Caki2 (cell line): Measurements from ENCODE around the gene CRY2. TPM values are rescaled to one million over a fixed set of nuclear protein-coding genes. Genes with fewer than 3 reads are reported as not detected.
"Not testable (repeated sequence)": the region's sequence is repeated elsewhere in the genome, so short reads cannot be mapped to it uniquely, and the experiment has no call there.

ENCODE experiments used
- DNase-seq: peaks from one replicate; pipeline ENCODE4 v3.0.0-alpha.2; 2015; ENCODE audit warnings: low read depth
- in situ Hi-C: cut with HindIII; loops from 2 replicates; pipeline ENCODE4 v1.10.0; 2016; ENCODE audit warnings: low sequenced_read_pairs, low pct_unique_long_range_greater_than_20kb, mixed read lengths
- total RNA-seq: library from RNA; depleted of rRNA; stranded (reverse); fragments of >200 nt; shearing (Covaris generic); gene quantifications from 2 replicates; pipeline ENCODE4 v1.2.3, GENCODE V29; 2014; ENCODE audit warnings: low replicate concordance

The CRY2 gene
- total RNA-seq, 1 experiment from 2014 or later, result 6.9 TPM

DNA sequence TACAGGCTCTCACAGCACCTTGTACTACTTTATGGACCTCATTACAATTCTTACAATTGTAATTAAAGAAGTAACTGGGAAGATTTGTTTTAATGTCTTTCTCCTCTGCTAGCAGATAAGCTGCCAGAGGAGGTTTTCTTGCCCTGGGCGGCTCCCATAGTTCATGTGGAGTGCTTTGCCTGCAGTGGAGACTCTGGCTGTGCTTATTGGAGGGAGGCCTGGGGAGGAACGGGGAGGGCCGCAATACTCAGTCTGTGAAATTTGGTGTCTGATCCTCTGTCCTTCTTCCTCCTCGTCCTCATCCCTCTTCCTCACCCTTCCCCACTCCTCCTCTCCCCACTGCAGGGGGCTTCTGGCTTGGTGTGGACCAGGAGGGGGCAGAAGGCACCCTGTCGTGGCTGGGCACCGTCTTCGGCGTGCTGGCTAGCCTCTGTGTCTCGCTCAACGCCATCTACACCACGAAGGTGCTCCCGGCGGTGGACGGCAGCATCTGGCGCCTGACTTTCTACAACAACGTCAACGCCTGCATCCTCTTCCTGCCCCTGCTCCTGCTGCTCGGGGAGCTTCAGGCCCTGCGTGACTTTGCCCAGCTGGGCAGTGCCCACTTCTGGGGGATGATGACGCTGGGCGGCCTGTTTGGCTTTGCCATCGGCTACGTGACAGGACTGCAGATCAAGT is 36.7 kb upstream of the CRY2 start:
- DNase-seq, result no peak
- in situ Hi-C loops, result no loop called here

DNA sequence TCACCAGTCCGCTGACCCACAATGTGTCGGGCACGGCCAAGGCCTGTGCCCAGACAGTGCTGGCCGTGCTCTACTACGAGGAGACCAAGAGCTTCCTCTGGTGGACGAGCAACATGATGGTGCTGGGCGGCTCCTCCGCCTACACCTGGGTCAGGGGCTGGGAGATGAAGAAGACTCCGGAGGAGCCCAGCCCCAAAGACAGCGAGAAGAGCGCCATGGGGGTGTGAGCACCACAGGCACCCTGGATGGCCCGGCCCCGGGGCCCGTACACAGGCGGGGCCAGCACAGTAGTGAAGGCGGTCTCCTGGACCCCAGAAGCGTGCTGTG is 36.2 kb upstream of the CRY2 start:
- in situ Hi-C loops, result no loop called here
- no peak for DNase-seq

DNA sequence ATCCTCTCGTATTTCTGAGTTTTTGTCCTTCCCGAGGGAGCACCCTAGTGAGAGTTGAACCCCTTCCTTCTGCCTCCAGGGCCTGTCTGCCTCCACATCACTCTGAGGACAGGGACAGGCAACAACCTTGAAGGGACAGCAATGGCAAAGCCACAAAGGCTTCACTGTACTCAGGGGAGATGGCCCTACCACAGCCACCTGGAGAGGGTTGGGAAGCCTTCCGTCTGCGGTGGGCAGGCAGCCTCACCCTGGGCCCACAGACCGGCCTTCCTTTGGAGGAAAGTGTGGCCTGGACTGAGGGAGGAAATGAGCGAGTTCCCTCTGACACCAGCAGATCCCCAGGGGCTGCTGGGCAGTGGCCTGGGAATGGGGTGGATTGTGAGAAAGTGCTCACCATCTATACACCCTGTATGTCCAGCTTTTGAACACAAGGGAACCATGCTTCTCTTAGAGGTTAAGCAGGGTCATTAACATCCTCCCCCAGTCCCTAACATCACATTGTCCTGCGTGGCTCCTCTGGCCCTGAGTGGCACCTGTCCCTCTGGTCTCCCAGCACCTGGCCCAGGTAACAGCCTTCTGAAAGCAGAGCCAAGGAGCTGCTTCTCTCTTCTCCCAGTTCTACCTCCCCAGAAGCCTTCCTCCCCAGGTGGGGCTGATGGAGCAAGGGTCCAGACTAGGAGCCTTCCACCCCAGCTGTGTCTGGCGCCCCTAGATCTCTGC is 35.5 kb upstream of the CRY2 start:
- in situ Hi-C loops, result no loop called here
- no peak for DNase-seq

DNA sequence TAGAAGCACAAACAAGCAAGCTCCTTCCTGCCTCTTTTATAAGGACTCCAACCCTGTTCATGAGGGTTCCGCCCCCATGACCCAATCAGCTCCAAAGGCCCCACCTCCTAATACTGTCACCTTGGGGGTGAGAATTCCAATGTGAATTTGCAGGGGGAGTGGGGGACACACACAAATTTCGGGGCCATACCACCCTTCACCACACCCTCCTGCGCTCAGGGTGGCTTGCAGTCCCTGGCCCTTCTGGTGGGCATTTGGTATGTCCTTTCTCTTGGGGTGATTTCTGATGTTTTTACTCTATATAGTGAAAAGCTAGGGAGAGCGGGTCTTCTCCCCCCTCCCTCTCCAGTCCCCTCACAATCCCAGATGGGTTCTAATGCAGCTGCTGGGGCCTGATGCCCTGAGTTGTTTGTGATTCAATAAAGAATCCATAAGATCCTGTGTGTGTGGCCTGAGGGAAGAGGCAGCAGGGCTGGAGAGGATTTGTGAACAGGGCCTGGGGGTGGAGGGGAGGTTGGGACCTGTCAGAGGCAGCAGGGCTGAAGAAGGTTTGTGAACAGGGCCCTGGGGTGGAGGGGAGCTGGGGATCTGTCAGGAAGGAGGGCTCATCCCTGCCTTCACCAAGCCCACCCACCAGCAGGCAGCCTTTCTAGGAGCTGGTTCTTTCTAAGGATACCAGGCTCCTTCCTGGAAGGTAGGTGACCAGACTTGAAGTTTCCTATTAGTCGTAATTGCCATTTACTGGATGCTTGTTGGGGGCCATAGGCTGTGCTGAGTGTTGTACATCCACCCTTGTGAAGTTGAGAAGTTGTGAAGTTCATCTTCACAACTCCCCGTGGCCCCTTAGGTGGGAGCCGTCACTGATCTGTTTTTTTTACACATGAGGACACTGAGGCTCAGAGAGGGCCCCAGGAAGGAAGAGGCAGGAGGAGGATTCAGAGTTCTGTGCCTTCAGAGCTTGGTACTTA is 34.4 kb upstream of the CRY2 start:
- in situ Hi-C loops, result no loop called here
- no peak for DNase-seq

DNA sequence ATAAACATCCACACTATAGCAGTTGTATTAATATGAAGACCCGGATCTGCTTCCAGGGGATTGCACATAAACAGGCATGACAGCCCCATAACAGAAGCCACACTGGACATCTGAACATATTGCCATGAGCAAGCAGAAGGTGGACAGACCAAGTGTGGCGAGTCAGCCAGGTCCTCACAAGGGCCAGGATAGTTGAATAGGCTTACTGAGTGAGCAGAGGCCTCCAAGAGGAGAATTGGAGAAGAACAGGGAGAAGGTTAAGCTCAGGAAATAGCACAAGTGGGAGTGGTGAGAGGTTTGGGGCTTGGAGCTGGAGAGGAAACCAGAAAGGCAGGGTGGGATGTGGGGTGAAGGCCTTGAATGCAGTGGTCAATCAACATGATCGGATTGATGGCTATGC is 31.5 kb upstream of the CRY2 start:
- in situ Hi-C loops, result no loop called here
- DNase-seq, result peak; percentile 18

DNA sequence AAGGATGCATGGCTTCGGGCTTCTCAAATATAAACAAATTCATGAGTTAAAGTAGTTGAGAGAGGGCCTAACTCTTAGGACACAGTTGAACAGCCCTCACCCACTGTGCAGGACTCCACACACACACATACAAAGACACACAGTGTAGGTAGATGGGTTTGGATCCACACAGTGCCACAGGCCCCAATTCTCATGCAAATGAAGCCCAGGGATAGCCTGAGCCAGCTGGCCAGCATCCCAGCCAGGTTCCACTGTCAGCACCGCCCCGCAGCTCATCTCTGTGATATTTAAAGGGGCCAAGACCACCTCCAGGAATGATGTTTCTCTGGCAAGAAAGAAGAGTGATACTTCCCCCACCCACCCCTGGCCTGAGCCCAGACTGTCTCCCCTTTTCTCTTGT is 30.7 kb upstream of the CRY2 start:
- in situ Hi-C loops, result no loop called here
- DNase-seq, result no peak

DNA sequence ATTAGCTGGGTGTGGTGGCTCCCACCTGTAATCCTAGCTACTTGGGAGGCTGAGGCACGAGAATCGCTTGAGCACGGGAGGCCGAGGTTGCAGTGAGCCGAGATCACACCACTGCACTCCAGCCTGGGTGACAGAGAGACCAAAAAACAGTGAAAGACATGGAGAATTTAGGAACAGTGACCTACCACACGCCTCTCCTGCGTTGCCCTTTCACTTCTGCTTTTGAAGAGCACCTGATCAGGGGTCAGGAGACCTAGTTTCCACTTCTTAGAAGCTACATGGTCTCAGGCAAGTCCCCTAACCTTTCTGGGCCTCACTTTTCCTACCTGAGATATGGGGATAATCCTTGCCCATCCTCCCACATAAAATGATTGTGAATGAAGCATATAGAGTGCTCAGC is 30.1 kb upstream of the CRY2 start:
- in situ Hi-C loops, result no loop called here

DNA sequence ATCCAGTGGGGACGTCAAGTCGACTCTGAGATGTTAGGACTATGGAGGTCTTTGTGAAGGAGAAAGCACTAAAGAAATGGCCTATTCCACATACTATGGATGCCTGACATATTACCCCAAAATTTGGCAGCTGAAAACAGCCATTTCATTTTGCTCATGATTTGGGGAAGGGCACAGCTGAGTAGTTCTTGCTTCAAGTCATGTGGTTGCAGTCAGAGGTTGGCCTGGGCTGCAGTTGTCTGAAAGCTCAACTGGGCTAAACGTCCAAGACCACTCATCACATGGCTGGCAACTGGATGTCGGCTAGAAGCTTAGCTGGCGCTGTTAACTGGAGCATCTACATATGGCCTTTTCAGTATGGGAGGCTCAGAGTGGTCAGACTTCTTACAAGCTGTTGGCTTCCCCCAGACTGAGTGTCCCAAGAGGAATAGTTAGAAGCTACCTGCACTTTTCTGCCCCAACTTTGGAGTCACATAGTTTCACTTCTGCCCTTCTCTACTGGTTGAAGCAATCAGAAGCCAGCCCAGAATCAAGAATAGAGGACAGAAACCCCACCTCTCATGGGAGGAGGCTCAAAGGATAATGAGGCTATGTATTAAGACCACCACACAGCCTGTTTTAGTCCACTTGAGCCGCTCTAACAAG is 28.2 kb upstream of the CRY2 start:
- no peak for DNase-seq
- in situ Hi-C loops, result no loop called here

More for the DNA sequence above, 30.1 kb upstream of the CRY2 start:
- no peak for DNase-seq

DNA sequence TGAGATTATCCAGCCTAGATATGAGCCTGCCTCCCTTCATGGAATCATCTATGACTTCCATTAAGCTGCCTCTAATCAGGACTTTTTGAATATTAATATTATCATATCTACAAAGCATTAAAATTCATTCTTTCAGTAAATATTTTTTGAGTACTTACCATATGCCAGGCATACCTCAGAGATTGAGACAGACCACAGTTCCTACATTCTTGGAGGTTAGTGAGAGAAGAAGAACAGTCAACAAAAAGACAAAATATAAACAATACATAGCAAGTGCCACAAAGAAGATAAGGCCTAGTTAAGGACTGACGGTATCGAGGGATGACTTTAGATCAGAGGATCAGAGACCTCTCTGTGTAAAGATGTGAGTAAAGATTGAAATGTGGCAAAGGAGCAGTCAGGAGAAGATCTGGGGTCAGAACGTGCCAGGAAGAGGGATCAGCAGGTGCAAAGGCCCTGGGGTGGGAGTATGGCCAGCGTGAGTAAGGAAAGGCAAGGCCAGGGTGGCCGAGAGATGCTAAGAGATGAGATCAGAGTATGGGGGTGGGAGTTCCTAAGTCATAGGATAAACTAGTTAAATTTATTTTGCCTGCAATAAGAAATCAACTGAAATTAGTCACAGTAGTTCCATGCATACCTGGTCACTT is 26.9 kb upstream of the CRY2 start:
- DNase-seq, result no peak
- in situ Hi-C loops, result no loop called here

DNA sequence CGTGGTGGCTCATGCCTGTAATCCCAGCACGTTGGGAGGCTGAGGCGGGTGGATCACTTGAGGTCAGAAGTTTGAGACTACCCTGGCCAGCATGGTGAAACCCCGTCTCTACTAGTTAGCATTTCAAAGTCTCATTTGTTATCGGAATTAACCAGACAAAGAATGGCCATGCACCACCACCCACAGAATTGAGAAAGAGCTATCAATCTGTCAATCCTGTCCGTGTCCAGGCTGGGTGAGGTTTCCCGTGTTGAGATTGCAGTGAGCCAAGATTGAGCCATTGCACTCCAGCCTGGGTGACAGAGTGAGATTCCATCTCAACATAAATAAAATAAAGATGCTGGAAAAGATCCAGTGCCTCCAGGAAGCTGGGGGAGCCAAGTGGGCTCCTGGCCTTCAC is 20.8 kb upstream of the CRY2 start:
- in situ Hi-C loops, result not testable (repeated sequence)

DNA sequence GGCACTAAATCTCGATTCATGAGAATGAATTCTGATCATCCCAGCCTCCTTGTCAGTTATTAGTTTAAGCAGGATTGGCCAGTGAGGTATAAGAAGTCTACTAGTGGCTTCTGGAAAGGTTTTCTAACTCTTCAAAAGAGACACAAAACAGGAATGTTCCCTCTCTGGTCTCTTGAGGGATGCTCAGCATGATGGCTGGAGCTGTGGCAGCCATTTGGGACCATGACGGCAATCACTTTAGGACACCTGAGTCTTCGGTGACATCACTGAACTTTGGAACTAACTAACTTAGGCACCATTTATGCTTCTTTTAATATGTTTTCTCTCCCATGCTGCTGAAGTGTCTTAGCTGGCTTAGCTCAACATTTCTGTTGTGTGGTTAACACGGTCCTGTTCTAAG is 20.2 kb upstream of the CRY2 start:
- no peak for DNase-seq
- in situ Hi-C loops, result no loop called here

More for the DNA sequence above, 20.8 kb upstream of the CRY2 start:
- DNase-seq, result not testable (repeated sequence)

DNA sequence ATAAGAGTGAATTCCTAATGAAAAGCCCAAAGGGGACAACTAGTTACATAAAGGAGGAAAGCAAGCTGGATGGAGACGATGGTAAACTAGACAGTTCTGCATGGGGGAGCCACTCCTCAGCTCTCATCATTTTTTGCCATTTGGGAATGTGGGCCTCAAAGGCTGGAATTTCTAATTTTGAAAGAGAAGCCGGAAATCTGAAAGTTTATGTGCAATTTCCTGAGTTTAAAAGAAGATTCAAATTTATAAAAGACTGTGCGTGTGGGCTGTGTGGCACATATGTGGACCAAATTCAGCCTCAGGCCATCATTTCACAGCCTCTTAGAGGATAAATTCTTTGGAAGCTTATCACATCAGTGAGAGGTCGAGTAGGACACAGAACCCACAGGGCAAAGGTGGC is 18.3 kb upstream of the CRY2 start:
- no peak for DNase-seq
- in situ Hi-C loops, result no loop called here

DNA sequence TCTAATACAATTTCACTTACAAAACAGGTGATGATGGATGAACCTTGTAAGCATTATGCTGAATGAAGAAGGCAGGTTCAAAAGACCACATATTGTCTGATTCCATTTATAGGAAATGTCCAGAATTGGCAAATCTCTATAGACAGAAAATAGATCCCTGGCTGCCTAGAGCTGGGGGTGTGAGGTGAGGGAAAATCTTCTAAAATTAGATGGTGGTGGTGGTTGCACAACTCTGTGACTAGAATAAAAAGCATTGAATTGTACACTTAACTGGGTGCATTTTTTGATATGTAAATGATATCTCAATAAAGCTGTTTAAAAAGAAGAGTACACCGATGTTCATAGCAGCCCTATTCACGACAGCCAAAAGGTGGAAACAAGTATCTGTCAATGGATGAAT is 16.7 kb upstream of the CRY2 start:
- in situ Hi-C loops, result no loop called here
- no peak for DNase-seq

DNA sequence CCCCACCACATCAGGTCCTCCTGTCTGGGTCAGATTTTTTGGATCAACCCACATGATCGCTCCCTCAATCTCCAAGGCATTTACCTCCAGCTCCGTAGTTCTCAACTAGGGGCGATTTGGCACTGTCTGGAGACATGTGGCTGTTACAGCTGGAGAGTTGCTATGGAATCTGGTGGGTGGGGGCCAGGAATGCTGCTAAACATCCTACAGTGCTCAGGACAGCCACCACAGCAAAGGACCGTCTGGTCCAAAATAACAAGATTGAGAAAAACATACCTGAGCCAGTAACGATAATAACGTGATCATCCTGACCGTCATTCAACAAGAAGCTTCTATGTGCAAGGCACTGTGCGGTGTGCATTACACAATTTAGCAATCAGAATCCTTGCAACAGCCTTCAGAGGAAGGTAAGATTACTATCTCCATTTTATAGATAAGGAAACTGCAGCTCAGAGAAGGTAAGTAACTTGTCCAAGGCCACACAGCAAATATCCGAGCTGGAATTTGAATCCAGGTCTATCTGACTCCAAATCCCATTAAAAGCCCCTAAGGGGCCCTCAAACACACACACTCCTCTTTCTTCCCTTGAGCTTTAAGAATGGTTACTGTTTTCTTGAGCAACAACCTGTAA is 14.3 kb upstream of the CRY2 start:
- no peak for DNase-seq

DNA sequence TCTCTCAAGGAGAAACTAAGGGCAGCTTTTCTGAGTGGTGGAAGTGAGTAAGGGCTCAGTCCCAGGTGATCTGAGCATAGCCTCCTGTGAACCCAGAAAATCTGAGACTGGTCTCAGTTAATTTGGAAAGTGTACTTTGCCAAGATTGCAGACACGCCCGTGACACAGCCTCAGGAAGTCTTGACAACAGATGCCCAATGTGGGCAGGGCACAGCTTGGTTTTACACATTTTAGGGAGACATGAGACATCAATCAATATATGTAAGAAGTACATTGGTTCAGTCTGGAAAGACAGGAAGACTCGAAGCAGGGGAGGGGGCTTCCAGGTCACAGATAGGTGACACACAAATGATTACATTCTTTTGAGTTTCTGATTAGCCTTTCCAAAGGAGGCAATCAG is 13.5 kb upstream of the CRY2 start:
- no peak for DNase-seq
- in situ Hi-C loops, result no loop called here

More for the DNA sequence above, 14.3 kb upstream of the CRY2 start:
- in situ Hi-C loops, result no loop called here

DNA sequence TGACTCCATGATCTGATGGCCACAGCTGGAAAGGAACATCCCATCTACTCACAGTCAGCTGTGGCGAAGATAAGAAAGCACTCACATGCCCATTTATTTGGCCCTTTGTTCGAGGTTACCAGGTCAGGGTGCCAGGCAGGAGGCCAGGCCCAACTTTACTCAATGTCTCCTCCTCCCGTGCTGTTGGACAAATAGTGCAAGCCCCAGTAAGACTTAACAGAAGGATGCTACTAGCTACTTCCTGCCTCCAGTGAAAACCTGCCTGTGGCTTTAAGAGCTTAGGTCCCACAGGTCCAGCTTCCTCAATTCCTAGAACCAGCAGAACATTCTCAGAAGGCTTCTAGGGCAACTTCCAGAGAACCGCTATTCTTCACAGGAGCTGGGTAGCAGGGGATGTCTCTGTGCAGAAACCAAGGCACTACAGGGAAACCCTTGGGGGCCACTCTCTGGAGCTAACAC is 12.9 kb upstream of the CRY2 start:
- no peak for DNase-seq
- in situ Hi-C loops, result no loop called here

DNA sequence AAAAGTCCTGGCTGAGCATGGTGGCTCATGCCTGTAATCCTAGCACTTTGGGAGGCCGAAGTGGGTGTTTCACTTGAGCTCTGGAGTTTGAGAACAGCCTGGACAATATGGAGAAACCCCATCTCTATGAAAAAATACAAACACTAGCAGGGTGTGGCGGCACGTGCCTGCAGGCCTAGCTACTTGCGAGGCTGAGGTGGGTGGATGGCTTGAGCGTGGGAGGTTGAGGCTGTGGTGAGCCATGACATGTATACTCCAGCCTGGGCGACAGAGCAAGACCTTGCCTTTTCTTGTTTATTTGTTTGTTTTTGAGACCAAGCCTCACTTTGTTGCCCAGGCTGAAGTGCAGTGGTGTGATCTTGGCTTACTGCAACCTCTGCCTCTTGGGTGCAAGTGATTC is 8.1 kb upstream of the CRY2 start:
- in situ Hi-C loops, result no loop called here
- no peak for DNase-seq

DNA sequence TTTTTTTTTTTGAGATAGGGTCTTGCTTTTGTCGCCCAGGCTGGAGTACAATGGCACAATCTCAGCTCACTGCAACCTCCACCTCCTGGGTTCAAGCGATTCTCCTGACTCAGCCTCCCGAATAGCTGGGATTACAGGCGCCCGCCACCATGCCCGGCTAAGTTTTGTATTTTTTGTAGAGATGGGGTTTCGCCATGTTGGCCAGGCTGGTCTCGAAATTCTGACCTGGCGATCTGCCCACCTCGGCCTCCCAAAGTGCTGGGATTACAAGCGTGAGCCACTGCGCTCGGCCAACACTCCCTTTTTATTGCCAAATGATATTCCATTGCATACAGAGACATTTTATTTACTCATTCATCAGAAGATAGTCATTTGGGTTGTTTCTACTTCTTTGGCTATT is 7.0 kb upstream of the CRY2 start:
- DNase-seq, in situ Hi-C loops: not testable (repeated sequence)
